ENCODE data around the gene C2CD5. TPM values are rescaled to one million over a fixed set of nuclear protein-coding genes. Genes with fewer than 3 reads are reported as not detected.
A peak's percentile ranks its signal among the peaks of the same experiment; 100 is the strongest.

C2CD5 gene
- total RNA-seq, 4 donors from 2014 or later, result 60.0 to 99.5 (median 72.6) TPM

DNA sequence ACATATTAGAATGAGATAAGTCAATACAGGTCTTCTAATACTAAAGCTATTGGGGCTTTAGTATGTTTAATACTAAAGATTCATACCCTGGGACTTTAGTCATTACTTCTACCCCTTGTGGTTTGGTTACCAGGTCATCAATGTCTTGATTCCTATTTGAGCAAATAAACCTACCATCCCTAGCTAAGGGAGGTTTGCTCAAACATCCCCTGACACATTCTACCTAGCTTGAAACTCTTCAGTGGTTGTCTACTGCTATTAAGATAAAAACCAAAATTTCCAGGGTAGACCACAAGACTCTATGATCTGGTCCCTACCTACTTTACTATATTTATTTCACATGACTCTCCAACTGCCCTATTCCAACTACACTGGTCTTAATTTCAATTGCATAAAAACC, 7.3 kb upstream of the C2CD5 start:
- Histone ChIP-seq H3K27ac (no peak overlapping the region), H3K9me3 (no peaks in the 10 kb centered on the region), H3K36me3 (no peaks in the 10 kb centered on the region), H3K27me3 (no peaks in the 10 kb centered on the region), H3K4me1 (no peaks in the 10 kb centered on the region), H3K4me3 (no peak overlapping the region)
- DNase-seq, result no peak
- TF ChIP-seq, protein P1, sequence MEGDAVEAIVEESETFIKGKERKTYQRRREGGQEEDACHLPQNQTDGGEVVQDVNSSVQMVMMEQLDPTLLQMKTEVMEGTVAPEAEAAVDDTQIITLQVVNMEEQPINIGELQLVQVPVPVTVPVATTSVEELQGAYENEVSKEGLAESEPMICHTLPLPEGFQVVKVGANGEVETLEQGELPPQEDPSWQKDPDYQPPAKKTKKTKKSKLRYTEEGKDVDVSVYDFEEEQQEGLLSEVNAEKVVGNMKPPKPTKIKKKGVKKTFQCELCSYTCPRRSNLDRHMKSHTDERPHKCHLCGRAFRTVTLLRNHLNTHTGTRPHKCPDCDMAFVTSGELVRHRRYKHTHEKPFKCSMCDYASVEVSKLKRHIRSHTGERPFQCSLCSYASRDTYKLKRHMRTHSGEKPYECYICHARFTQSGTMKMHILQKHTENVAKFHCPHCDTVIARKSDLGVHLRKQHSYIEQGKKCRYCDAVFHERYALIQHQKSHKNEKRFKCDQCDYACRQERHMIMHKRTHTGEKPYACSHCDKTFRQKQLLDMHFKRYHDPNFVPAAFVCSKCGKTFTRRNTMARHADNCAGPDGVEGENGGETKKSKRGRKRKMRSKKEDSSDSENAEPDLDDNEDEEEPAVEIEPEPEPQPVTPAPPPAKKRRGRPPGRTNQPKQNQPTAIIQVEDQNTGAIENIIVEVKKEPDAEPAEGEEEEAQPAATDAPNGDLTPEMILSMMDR (IDR thresholded peaks at IDR 0.05), result no peak
- no peak for TF ChIP-seq POLR2A (IDR thresholded peaks at IDR 0.05)
- intact Hi-C loops (cut with DNase I; ENCODE audit: low total_unique reads), result no loop called here

DNA sequence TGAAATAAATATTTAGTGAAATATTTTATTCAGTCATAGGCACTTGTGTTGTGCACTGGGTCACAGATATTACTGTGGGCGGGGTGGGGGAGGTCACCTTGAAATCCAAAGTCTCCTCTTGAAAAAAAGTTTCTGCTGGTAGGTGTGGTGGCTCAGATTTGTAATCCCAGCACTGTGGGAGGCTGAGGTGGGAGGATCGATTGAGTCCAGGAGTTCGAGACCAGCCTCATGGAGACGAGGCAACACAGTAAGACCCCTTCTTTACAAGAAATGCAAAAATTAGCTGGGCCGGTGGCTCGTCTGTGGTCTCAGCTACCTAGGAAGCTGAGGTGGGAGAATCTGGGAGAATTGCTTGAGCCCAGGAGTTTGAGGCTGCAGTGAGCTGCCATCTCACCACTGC, 913 bp upstream of the C2CD5 start:
- DNase-seq, result no peak
- Histone ChIP-seq H3K27ac (no peak overlapping the region), H3K4me3 (no peak overlapping the region), H3K9me3 (no peaks in the 10 kb centered on the region), H3K4me1 (no peaks in the 10 kb centered on the region), H3K27me3 (no peaks in the 10 kb centered on the region), H3K36me3 (no peaks in the 10 kb centered on the region)
- intact Hi-C loops (cut with DNase I; ENCODE audit: low total_unique reads), result no loop called here
- no peak for TF ChIP-seq POLR2A (IDR thresholded peaks at IDR 0.05)
- TF ChIP-seq, protein P1 (IDR thresholded peaks at IDR 0.05), result no peak

DNA sequence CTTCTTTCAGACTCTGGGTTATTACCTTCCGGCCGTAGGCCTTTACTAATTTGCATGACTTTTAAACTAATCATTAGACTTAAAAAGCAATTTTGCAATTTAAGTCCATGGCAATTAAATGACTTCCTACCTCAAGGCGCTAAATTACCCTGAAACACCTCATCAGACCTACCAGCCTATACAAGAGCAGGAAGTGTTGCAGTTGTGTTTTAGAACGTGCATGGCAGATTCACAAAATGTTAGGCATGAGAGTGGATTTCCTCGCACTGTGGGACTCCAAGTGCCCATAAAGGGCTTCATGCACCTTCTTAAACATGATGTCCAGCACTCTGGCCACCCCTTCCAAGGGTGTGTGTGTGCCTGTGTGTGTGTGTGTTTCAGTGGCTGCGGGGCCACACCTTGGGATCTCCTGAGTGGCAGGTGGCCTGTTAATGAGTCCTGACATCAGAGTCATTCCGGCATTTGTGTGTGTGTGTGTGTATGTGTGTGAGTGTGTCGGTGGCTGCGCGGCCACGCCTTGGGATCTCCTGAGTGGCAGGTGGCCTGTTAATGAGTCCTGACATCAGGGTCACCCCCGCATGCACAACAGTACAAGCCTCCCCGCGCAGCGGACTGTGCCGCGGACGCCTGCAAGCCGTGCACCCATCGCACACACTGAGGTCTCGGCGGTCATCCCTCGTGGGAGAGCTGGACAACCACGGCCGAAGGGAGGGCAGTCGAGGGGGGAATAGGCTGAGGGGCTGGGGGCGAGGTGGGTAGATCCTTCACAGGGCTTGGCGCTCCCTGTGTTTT, 900 bp downstream of the C2CD5 start:
- no peaks in the 10 kb centered on the region for H3K4me1 ChIP-seq
- H3K27me3 ChIP-seq, result no peaks in the 10 kb centered on the region
- H3K36me3 ChIP-seq, result no peaks in the 10 kb centered on the region
- intact Hi-C loops (cut with DNase I; ENCODE audit: low total_unique reads), result no loop called here
- peak overlapping the region; percentile 95 to 98 for H3K27ac ChIP-seq
- no peak for TF ChIP-seq POLR2A (IDR thresholded peaks at IDR 0.05)
- TF ChIP-seq, protein P1 (IDR thresholded peaks at IDR 0.05), result no peak
- H3K9me3 ChIP-seq, result no peaks in the 10 kb centered on the region
- DNase-seq, result peak; percentile 39 to 47
- H3K4me3 ChIP-seq, result peak overlapping the region; percentile 62 to 90

DNA sequence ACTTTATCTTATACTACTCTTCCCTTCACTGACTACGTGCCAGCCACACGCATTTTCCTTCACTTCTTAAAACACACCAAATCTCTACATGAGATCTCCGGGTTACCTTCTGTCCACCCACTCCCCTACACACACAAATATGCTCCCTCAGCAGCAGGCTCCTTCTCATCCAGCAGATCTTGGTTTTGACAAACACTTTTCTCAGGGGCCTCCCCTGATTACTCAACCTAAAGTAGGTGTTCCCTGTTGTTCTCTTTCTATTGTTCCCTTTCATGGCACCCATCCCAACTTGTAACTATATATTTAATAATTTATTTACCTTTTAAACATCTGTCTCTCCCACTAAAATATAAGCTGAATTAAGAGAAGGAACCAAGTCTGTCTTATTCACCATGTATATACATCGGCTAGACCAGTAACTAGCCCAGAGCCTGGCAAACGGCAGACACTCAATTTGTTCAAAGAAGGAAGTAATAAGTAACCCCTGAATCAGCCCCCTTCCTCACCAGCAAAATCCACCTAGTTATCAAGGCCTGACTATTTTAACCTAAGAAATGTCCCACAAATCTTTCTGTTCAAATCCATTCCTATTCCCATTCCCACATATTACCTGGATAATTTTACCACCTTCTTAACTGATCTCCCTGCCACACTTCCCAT, 2.7 kb downstream of the C2CD5 start:
- intact Hi-C loops (cut with DNase I; ENCODE audit: low total_unique reads), result no loop called here
- H3K4me1 ChIP-seq, result no peaks in the 10 kb centered on the region

More for the DNA sequence above, 2.7 kb downstream of the C2CD5 start:
- no peaks in the 10 kb centered on the region for H3K36me3 ChIP-seq
- no peak overlapping the region for H3K4me3 ChIP-seq
- H3K27ac ChIP-seq, result no peak overlapping the region
- H3K27me3 ChIP-seq, result no peaks in the 10 kb centered on the region
- H3K9me3 ChIP-seq, result no peaks in the 10 kb centered on the region
- TF ChIP-seq POLR2A (IDR thresholded peaks at IDR 0.05), result no peak
- TF ChIP-seq, protein P1 (IDR thresholded peaks at IDR 0.05), result no peak
- DNase-seq, result no peak
